Neural progenitor cell (in vitro differentiated cells): ENCODE measurements around the gene MDN1.

Experiments
- CTCF ChIP-seq: fragments of 200-600 bp; sonication (generic); IDR thresholded peaks from 2 replicates; pipeline ENCODE4 v1.5.1; 2017; ENCODE audit warnings: antibody characterized with exemption, mild to moderate bottlenecking
- EZH2 ChIP-seq: fragments of 200-600 bp; sonication (generic); IDR thresholded peaks from 2 replicates; pipeline ENCODE4 v1.6.1; 2017; ENCODE audit warnings: antibody characterized with exemption, mild to moderate bottlenecking, moderate library complexity

- TF ChIP-seq CTCF (no peak), EZH2 (no peak)
Observed at GRCh38 chr6:89707766-89708165, 111.8 kb downstream of the MDN1 start.
